Astrocyte (in vitro differentiated cells and primary cell): ENCODE measurements around the gene NDUFA13. TPM values are rescaled to one million over a fixed set of nuclear protein-coding genes. Genes with fewer than 3 reads are reported as not detected.

ENCODE experiments used
- DNase-seq: peaks from one replicate; pipeline ENCODE4 v3.0.0-alpha.2; 2010; ENCODE audit warnings: low read depth
- FAIRE-seq: peaks from 2 replicates; lab custom pipeline; 2011; peaks lifted over from hg19 to GRCh38; lab: Jason Lieb, UNC
- H2AFZ ChIP-seq: 2 replicates; pipeline ENCODE4 v1.6.0; 2012; ENCODE audit warnings: low read depth, low read length, inconsistent platforms
- H3K27ac ChIP-seq: 2 replicates; pipeline ENCODE4 v1.5.1; 2011; ENCODE audit warnings: low read depth, low read length, inconsistent platforms
- H3K27me3 ChIP-seq: 2 replicates; pipeline ENCODE4 v1.6.0; 2011; ENCODE audit warnings: low read length, inconsistent platforms; ENCODE audit not compliant: insufficient read depth
- H3K36me3 ChIP-seq: 2 replicates; pipeline ENCODE4 v1.5.1; 2011; ENCODE audit warnings: low read length, inconsistent platforms; ENCODE audit not compliant: insufficient read depth
- H3K4me1 ChIP-seq: 2 replicates; pipeline ENCODE4 v1.5.1; 2011; ENCODE audit warnings: low read length, inconsistent platforms; ENCODE audit not compliant: insufficient read depth
- H3K4me2 ChIP-seq: 2 replicates; pipeline ENCODE4 v1.6.0; 2012; ENCODE audit warnings: low read length, inconsistent platforms
- H3K4me3 ChIP-seq: 2 replicates; pipeline ENCODE4 v1.5.1; 2011; ENCODE audit warnings: low read depth, mild to moderate bottlenecking, low read length, inconsistent platforms; ENCODE audit not compliant: insufficient read depth
- H3K79me2 ChIP-seq: 2 replicates; pipeline ENCODE4 v1.6.0; 2012; ENCODE audit warnings: mild to moderate bottlenecking, low read length, inconsistent platforms; ENCODE audit not compliant: insufficient read depth
- H3K9ac ChIP-seq: 2 replicates; pipeline ENCODE4 v1.6.0; 2012; ENCODE audit warnings: mild to moderate bottlenecking, low read length, inconsistent platforms
- H3K9me3 ChIP-seq: 2 replicates; pipeline ENCODE4 v1.5.1; 2012; ENCODE audit warnings: low read depth, mild to moderate bottlenecking, low read length, inconsistent platforms; ENCODE audit not compliant: insufficient read depth
- H4K20me1 ChIP-seq: 2 replicates; pipeline ENCODE4 v1.6.0; 2012; ENCODE audit warnings: low read length, inconsistent platforms; ENCODE audit not compliant: insufficient read depth
- H3K27ac Mint-ChIP-seq: one replicate; pipeline ENCODE4 v1.8.0; 2021; ENCODE audit warnings: mild to moderate bottlenecking, mixed read lengths; ENCODE audit not compliant: unreplicated experiment
- H3K27me3 Mint-ChIP-seq: one replicate; pipeline ENCODE4 v1.8.0; 2021; ENCODE audit warnings: low read depth, mixed read lengths; ENCODE audit not compliant: unreplicated experiment
- H3K36me3 Mint-ChIP-seq: one replicate; pipeline ENCODE4 v1.8.0; 2021; ENCODE audit warnings: low read depth, mixed read lengths; ENCODE audit not compliant: unreplicated experiment
- H3K4me1 Mint-ChIP-seq: one replicate; pipeline ENCODE4 v1.8.0; 2021; ENCODE audit warnings: low read depth, mixed read lengths; ENCODE audit not compliant: unreplicated experiment
- H3K4me3 Mint-ChIP-seq: one replicate; pipeline ENCODE4 v1.8.0; 2021; ENCODE audit warnings: mild to moderate bottlenecking, moderate library complexity, mixed read lengths; ENCODE audit not compliant: unreplicated experiment
- H3K9me3 Mint-ChIP-seq: one replicate; pipeline ENCODE4 v1.8.0; 2021; ENCODE audit warnings: mild to moderate bottlenecking, mixed read lengths; ENCODE audit not compliant: unreplicated experiment
- EZH2 ChIP-seq: IDR thresholded peaks from 2 replicates; pipeline ENCODE4 v1.6.1; 2012; ENCODE audit warnings: mild to moderate bottlenecking, low read length, inconsistent platforms; ENCODE audit not compliant: insufficient read depth
- total RNA-seq: library from RNA; stranded (reverse); gene quantifications from 2 replicates; pipeline ENCODE4 v1.2.1, GENCODE V29; 2021
- TF ChIP-seq, protein P1 (sequence below): IDR thresholded peaks from 2 replicates; pipeline ENCODE4 v1.5.1; 2011; ENCODE audit warnings: low read depth, mild to moderate bottlenecking, inconsistent platforms, low read length, moderate library complexity; ENCODE audit not compliant: insufficient read depth

NDUFA13 gene
- total RNA-seq, 1 donor from 2014 or later: 311 TPM

DNA sequence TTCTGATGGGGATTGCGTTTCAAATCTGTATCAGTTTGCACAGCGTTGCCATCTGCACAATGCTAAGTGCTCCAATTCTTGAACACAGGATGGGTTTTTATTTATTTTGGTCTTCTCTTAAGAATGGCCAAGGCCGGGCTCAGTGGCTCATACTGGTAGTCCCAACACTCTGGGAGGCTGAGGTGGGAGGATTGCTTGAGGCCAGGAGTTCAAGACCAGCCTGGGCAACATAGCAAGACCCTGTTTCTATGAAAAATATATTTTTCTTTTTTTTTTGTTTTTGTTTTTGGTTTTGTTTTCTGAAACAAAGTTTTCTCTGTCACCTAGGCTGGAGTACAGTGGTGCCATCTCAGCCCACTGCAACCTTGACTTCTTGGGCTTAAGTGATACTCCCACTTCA lies 7.2 kb downstream of the NDUFA13 start:
- no peak overlapping the region for H3K4me3 Mint-ChIP-seq
- no peaks in the 10 kb centered on the region for H3K9me3 Mint-ChIP-seq
- H3K27ac ChIP-seq: no peak overlapping the region
- H3K9ac ChIP-seq: no peak overlapping the region
- TF ChIP-seq, protein P1, sequence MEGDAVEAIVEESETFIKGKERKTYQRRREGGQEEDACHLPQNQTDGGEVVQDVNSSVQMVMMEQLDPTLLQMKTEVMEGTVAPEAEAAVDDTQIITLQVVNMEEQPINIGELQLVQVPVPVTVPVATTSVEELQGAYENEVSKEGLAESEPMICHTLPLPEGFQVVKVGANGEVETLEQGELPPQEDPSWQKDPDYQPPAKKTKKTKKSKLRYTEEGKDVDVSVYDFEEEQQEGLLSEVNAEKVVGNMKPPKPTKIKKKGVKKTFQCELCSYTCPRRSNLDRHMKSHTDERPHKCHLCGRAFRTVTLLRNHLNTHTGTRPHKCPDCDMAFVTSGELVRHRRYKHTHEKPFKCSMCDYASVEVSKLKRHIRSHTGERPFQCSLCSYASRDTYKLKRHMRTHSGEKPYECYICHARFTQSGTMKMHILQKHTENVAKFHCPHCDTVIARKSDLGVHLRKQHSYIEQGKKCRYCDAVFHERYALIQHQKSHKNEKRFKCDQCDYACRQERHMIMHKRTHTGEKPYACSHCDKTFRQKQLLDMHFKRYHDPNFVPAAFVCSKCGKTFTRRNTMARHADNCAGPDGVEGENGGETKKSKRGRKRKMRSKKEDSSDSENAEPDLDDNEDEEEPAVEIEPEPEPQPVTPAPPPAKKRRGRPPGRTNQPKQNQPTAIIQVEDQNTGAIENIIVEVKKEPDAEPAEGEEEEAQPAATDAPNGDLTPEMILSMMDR: no peak
- no peak for TF ChIP-seq EZH2
- peaks cover 72% of the 10 kb centered on the region for H4K20me1 ChIP-seq
- H3K79me2 ChIP-seq: peaks cover 64% of the 10 kb centered on the region
- no peaks in the 10 kb centered on the region for H3K27me3 Mint-ChIP-seq
- no peak overlapping the region for H3K27ac Mint-ChIP-seq
- no peaks in the 10 kb centered on the region for H3K27me3 ChIP-seq
- no peaks in the 10 kb centered on the region for H3K4me1 Mint-ChIP-seq
- H2AFZ ChIP-seq: no peak overlapping the region
- H3K4me1 ChIP-seq: no peaks in the 10 kb centered on the region
- no peaks in the 10 kb centered on the region for H3K9me3 ChIP-seq
- peaks cover 9% of the 10 kb centered on the region for H3K36me3 Mint-ChIP-seq
- DNase-seq (no peak), FAIRE-seq (no peak)
- H3K4me2 ChIP-seq: no peak overlapping the region
- H3K4me3 ChIP-seq: no peak overlapping the region
- peaks cover 10% of the 10 kb centered on the region for H3K36me3 ChIP-seq

DNA sequence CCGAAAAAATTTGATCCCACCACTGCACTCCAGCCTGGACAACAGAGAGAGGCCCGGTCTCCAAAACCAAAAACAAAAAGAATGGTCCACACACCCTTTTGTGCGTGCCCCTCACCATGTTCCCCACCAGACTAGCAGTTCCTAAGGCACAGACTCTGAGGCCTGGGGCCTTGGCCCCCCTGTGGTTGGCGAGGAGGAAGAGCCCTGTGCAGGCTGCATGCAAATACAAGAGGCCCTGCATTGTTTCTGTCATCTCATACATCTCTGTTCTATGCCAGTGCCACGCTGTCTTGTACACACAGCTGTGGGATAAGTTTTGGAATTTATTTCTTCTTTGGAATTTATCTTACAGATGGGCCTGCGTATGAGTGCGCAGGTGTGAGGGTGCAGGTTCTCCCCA lies 8.0 kb downstream of the NDUFA13 start:
- no peak overlapping the region for H3K27ac Mint-ChIP-seq
- H3K4me3 Mint-ChIP-seq: no peak overlapping the region
- Histone ChIP-seq H2AFZ (no peak overlapping the region), H3K36me3 (peaks cover 10% of the 10 kb centered on the region), H3K79me2 (peaks cover 61% of the 10 kb centered on the region), H3K4me2 (no peak overlapping the region), H3K4me3 (no peak overlapping the region), H3K27me3 (no peaks in the 10 kb centered on the region), H3K27ac (no peak overlapping the region), H3K9ac (no peak overlapping the region), H4K20me1 (peaks cover 76% of the 10 kb centered on the region), H3K4me1 (no peaks in the 10 kb centered on the region), H3K9me3 (no peaks in the 10 kb centered on the region)
- DNase-seq (no peak), FAIRE-seq (no peak)
- no peak for TF ChIP-seq EZH2
- TF ChIP-seq, protein P1: no peak
- H3K4me1 Mint-ChIP-seq: no peaks in the 10 kb centered on the region
- H3K27me3 Mint-ChIP-seq: no peaks in the 10 kb centered on the region
- peaks cover 9% of the 10 kb centered on the region for H3K36me3 Mint-ChIP-seq
- H3K9me3 Mint-ChIP-seq: no peaks in the 10 kb centered on the region

DNA sequence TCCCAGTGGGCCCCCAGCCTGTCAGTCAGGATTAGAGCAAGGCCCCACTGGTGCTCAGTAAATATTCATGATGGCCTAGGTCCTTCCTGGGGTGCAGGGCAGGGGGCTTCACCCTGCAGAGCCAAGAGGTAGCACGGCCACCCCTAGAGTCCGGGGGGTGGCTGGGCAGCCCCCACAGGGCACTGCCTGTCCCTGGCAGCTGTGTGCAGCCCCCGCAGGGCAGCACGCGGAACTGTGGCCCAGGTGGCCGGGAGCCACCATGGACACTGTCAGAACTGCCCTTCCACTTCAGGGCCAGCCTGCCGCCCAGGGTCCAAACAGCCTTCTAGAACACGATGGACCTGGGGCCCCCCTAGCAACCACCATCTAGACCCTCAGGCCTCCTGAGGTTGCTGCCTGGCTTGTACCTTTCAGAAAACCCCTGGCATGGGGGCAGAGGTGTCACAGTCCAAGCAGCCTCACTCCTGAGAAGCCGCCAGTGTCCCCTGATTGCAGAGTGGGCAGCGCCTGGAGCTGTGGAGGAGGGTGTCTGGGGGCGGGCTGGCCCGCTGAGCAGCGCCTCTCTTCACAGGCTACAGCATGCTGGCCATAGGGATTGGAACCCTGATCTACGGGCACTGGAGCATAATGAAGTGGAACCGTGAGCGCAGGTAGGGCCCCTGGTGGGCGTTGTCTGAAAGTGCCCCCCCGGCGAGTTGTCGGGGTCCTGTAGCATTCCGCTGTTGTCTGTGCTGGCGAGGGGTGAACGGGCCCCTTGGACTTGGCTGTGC lies 9.8 kb downstream of the NDUFA13 start:
- FAIRE-seq: no peak
- H3K9ac ChIP-seq: no peak overlapping the region
- no peaks in the 10 kb centered on the region for H3K9me3 Mint-ChIP-seq

More for the DNA sequence above, 9.8 kb downstream of the NDUFA13 start:
- peaks cover 5% of the 10 kb centered on the region for H3K36me3 Mint-ChIP-seq
- no peaks in the 10 kb centered on the region for H3K4me1 ChIP-seq
- no peak overlapping the region for H3K27ac ChIP-seq
- no peak overlapping the region for H3K4me3 ChIP-seq
- no peaks in the 10 kb centered on the region for H3K9me3 ChIP-seq
- peaks cover 10% of the 10 kb centered on the region for H3K4me1 Mint-ChIP-seq
- no peak for DNase-seq
- no peak overlapping the region for H3K27ac Mint-ChIP-seq
- peaks cover 73% of the 10 kb centered on the region for H4K20me1 ChIP-seq
- H3K27me3 Mint-ChIP-seq: no peaks in the 10 kb centered on the region
- H3K79me2 ChIP-seq: peaks cover 45% of the 10 kb centered on the region
- peaks cover 3% of the 10 kb centered on the region for H3K36me3 ChIP-seq
- no peak overlapping the region for H2AFZ ChIP-seq
- H3K27me3 ChIP-seq: no peaks in the 10 kb centered on the region
- TF ChIP-seq EZH2: no peak
- TF ChIP-seq, protein P1: no peak
- H3K4me3 Mint-ChIP-seq: no peak overlapping the region
- no peak overlapping the region for H3K4me2 ChIP-seq
